NCI-H1930 (cell line): ENCODE results near the gene UFM1.
"Not testable (repeated sequence)": the region's sequence is repeated elsewhere in the genome, so short reads cannot be mapped to it uniquely, and the experiment has no call there.

Experiments
- DNase-seq, 2 experiments: peaks; one replicate each; lab custom pipeline; 2025; lab: John Stamatoyannopoulos, UW

Gene UFM1

DNA sequence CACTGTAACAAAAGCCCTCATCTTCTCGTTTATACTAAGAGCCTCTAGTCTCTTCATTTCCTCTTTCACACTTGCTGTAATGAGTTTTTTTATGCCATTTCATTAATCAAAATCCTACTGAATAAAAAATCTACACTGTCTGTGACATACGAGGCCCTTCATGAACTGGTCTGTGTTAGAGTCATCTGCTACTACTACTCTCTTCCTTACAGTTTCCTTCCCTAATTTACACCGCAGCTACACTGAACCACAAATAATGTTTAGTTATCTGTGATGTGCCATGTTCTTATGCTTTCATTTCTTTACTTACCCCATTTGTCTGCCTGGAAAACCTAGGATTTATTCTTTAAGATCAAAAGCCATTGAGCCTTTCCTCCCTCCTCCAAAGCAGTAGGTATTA is 16.0 kb downstream of the UFM1 start:
- DNase-seq, result no peak

- DNase-seq, result no peak
Observed at GRCh38 chr13:38366954-38367645, 17.4 kb downstream of the UFM1 start.

DNA sequence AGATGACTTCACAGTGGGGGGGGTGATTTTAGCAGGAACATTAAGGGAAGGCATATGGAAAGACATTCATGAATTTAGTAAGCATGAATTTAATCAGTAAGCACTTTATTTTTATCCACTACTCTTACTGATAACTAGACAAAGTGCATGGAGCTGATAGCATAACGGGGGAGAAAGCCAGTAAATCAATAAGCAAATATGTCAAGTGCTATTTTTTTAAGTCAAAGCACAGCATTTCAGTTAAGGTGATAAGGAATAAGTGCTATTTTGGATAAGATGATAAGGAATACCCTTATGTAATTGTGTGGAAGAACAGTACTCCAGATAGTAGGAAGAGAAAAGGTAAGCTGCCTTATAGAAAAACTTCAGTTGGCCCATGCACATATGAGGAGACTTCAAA is 19.4 kb downstream of the UFM1 start:
- no peak for DNase-seq

- not testable (repeated sequence) for DNase-seq
Observed at GRCh38 chr13:38370096-38370495, 20.4 kb downstream of the UFM1 start.

- DNase-seq, result no peak
Observed at GRCh38 chr13:38372820-38373383, 23.3 kb downstream of the UFM1 start.

GRCh38 chr13:38376546-38376945 is 26.9 kb downstream of the UFM1 start:
- DNase-seq, result no peak

DNA sequence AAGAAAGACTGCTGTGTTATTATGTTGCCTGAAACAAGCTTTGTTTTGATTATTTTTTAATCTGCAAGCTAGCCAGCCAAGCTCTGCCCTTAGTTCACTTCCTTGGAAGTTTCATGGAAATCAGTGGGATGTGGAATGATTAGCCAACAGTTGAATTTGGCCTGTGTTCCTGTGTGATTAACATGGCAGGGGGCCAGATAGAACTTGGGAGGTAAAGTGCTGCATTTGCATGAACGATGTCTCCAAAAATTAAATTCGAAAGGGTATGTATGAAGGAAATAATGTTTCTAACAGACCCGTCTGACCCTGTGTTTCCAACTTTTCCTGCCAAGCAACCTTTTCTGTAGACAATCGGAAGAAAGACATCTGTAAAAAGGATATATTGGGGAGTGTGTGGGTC is 32.2 kb downstream of the UFM1 start:
- no peak for DNase-seq

DNA sequence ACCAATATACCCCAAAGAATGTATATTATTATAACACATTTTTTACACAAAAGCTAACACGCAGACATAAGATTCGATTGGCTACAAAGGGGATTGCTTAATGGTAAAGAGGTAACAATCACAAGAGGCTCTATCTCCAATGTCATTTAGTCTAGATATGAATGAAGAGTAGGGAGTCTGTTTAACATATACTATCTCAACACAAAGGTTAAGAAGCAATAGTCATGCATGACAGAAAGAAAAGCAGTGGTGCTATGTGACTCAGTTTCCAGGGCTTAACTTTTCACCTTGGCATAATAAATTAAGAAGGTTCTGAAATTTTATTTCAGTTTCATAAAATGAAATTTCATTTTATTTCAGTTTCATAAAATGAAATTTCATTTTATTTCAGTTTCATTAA is 33.3 kb downstream of the UFM1 start:
- no peak for DNase-seq

GRCh38 chr13:38384171-38384570 is 34.5 kb downstream of the UFM1 start:
- no peak for DNase-seq

DNA sequence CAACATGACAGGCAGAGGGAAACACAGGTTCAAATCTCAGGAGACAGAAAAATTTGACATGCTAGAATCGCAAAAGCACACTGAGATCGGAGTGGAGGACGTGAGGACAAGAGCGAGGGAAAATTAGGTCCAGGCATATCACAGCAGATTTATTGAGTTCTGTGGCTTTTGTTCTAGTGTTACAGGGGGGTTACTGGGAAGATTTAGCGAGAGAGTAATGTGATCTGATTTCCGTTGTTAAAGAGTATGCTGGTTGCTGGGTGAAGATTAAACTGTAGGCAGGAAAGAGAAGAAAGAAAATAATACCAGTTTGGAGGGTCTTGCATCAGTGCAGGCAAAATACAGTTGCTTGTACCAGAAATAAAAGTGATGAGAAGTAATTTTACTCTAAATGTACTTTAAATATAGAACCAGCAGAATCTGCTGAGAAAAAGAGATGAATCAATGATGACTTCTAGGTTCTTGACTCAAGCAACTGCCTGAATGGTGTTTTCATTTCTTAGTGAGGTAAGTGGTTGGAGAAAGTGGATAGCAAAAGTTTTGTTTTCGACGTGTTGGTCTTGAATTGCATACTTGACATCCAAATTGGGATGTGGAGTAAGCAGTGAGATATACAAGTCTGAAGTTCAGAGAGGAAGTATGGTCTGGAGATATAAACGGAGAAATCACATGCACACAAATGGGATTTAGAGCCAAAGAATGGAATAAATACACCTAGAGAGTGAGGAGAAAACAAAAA is 35.7 kb downstream of the UFM1 start:
- no peak for DNase-seq

- no peak for DNase-seq
Observed at GRCh38 chr13:38386421-38386820, 36.8 kb downstream of the UFM1 start.

DNA sequence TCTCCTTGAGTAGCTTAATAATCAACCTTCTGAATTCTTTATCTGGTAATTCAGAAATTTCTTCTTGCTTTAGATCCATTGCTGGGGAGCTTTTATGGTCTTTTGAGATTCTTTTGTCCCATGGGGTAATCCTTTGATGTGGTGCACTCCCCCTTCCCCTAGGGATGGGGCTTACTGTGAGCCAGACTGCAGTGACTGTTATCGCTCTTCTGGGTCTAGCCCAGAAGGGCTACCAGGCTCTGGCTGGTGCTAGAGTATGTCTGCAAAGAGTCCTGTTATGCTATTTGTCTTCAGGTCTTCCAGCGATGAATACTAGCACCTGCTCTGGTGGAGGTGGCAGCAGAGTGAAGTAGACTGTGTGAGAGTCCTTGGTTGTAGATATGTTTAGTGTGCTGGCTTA is 41.7 kb downstream of the UFM1 start:
- no peak for DNase-seq

DNA sequence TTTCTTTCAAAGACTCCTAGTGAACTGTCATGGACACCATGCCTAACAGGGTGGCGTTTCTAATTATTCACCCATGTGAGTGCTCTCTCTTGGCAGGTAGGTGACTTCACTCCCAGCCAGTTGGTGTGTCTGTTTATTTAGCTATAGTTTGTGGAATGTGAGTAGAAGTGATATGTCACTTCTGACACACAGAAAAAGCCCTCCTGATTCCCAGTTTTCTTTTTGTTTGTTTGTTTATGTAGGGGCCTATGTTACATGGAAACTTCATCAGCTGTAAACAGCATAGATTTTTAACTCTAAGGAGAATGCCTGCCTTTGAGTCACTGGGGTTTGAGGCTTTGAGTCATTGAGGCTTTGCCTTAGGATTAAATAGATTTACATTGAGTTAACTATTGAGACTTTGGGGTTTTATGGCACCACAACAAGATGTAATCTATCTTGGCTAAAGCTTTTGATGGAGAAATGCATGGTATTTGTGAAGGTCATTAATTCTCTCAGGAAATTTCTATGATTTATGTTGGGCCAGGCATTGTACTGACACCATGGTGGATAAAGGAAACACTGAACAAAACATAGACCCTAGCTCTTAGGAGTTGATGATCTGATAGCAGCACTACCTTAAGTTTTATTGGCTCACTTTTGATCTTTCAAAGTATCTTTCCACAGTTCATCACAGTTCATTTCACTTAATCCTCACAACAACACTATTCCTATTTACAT is 45.3 kb downstream of the UFM1 start:
- DNase-seq, result no peak

- DNase-seq, result no peak
Observed at GRCh38 chr13:38395497-38395788, 45.8 kb downstream of the UFM1 start.

- no peak for DNase-seq
Observed at GRCh38 chr13:38398711-38399493, 49.3 kb downstream of the UFM1 start.

- no peak for DNase-seq
Observed at GRCh38 chr13:38399535-38399934, 49.9 kb downstream of the UFM1 start.

DNA sequence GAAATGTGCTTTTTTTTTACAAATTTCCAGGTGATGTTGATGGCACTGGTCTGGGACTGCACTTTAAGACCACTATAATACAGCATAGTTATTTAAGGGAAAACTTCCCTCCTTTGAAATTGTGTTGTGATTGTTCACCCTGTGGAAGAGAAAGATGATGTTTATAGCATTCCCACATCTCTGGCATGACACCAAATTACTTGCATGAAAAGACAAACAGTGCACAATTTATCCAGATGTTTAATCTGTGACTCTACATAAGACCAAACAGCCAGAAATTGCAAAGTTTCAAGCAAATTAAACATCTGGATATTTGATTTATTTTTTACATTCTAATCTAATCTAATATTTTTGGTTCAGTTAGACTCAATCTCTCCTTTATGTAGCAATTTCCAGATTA is 51.6 kb downstream of the UFM1 start:
- DNase-seq, result no peak

GRCh38 chr13:38405216-38405615 is 55.6 kb downstream of the UFM1 start:
- no peak for DNase-seq

GRCh38 chr13:38409771-38410170 is 60.1 kb downstream of the UFM1 start:
- DNase-seq, result no peak

- DNase-seq, result no peak
Observed at GRCh38 chr13:38412266-38412665, 62.6 kb downstream of the UFM1 start.
